Neural progenitor cell (in vitro differentiated cells): Measurements from ENCODE around the gene ATG16L1. TPM values are rescaled to one million over a fixed set of nuclear protein-coding genes. Genes with fewer than 3 reads are reported as not detected.

Experiments used
- DNase-seq: peaks from one replicate; pipeline ENCODE4 v3.0.0-alpha.2; 2016; ENCODE audit warnings: low spot score
- H2AFZ ChIP-seq: fragments of 200-600 bp; sonication (generic); replicated peaks from 2 replicates; pipeline ENCODE4 v1.6.1; 2016; ENCODE audit warnings: antibody characterized with exemption
- H3F3A ChIP-seq: fragments of 200-600 bp; sonication (generic); 2 replicates; pipeline ENCODE4 v1.6.1; 2016; ENCODE audit warnings: antibody characterized with exemption, low read depth
- H3K27ac ChIP-seq: fragments of 200-600 bp; sonication (generic); 2 replicates; pipeline ENCODE4 v1.5.1; 2016; ENCODE audit warnings: mild to moderate bottlenecking
- H3K27me3 ChIP-seq: fragments of 200-600 bp; sonication (generic); 2 replicates; pipeline ENCODE4 v1.6.1; 2016; ENCODE audit warnings: mild to moderate bottlenecking, moderate library complexity
- H3K36me3 ChIP-seq: fragments of 200-600 bp; sonication (generic); 2 replicates; pipeline ENCODE4 v1.5.1; 2016
- H3K4me1 ChIP-seq: fragments of 200-600 bp; sonication (generic); 2 replicates; pipeline ENCODE4 v1.6.1; 2016; ENCODE audit warnings: mixed run types
- H3K4me2 ChIP-seq: fragments of 200-600 bp; sonication (generic); 2 replicates; pipeline ENCODE4 v1.6.1; 2016
- H3K4me3 ChIP-seq: fragments of 200-600 bp; sonication (generic); 2 replicates; pipeline ENCODE4 v1.5.1; 2016
- H3K79me2 ChIP-seq: fragments of 200-600 bp; sonication (generic); 2 replicates; pipeline ENCODE4 v1.6.1; 2016; ENCODE audit warnings: low read depth
- H3K9ac ChIP-seq: fragments of 200-600 bp; sonication (generic); 2 replicates; pipeline ENCODE4 v1.6.1; 2016
- H3K9me3 ChIP-seq: fragments of 200-600 bp; sonication (generic); 2 replicates; pipeline ENCODE4 v1.5.1; 2016; ENCODE audit warnings: low read depth
- H4K20me1 ChIP-seq: fragments of 200-600 bp; sonication (generic); 2 replicates; pipeline ENCODE4 v1.6.1; 2016; ENCODE audit warnings: low read depth
- H3K27ac Mint-ChIP-seq: 3 replicates; pipeline ENCODE4 v1.8.0; 2021; ENCODE audit warnings: mixed read lengths
- H3K27me3 Mint-ChIP-seq: 2 replicates; pipeline ENCODE4 v1.8.0; 2022; ENCODE audit warnings: low read depth, mild to moderate bottlenecking, inconsistent platforms, moderate library complexity, mixed read lengths; ENCODE audit not compliant: insufficient read depth
- H3K36me3 Mint-ChIP-seq: 3 replicates; pipeline ENCODE4 v1.8.0; 2021; ENCODE audit warnings: mixed read lengths
- H3K4me1 Mint-ChIP-seq: 3 replicates; pipeline ENCODE4 v1.8.0; 2021; ENCODE audit warnings: mixed read lengths
- H3K4me3 Mint-ChIP-seq: 3 replicates; pipeline ENCODE4 v1.8.0; 2021; ENCODE audit warnings: mild to moderate bottlenecking, moderate library complexity, mixed read lengths
- H3K9me3 Mint-ChIP-seq: 3 replicates; pipeline ENCODE4 v1.8.0; 2020; ENCODE audit warnings: mixed read lengths
- EZH2 ChIP-seq: fragments of 200-600 bp; sonication (generic); IDR thresholded peaks from 2 replicates; pipeline ENCODE4 v1.6.1; 2017; ENCODE audit warnings: antibody characterized with exemption, mild to moderate bottlenecking, moderate library complexity
- EZH2phosphoT487 ChIP-seq: fragments of 200-600 bp; sonication (generic); IDR thresholded peaks from 2 replicates; pipeline ENCODE4 v1.6.1; 2017; ENCODE audit warnings: antibody characterized with exemption
- total RNA-seq: library from RNA; depleted of rRNA; stranded (reverse); fragments of >200 nt; gene quantifications from 2 replicates; pipeline ENCODE4 v1.2.3, GENCODE V29; 2015; ENCODE audit warnings: low replicate concordance
- TF ChIP-seq, protein P1 (sequence below): fragments of 200-600 bp; sonication (generic); IDR thresholded peaks from 2 replicates; pipeline ENCODE4 v1.5.1; 2017; ENCODE audit warnings: antibody characterized with exemption, mild to moderate bottlenecking

ATG16L1 gene
- total RNA-seq, 1 donor from 2014 or later: 25.3 TPM

DNA sequence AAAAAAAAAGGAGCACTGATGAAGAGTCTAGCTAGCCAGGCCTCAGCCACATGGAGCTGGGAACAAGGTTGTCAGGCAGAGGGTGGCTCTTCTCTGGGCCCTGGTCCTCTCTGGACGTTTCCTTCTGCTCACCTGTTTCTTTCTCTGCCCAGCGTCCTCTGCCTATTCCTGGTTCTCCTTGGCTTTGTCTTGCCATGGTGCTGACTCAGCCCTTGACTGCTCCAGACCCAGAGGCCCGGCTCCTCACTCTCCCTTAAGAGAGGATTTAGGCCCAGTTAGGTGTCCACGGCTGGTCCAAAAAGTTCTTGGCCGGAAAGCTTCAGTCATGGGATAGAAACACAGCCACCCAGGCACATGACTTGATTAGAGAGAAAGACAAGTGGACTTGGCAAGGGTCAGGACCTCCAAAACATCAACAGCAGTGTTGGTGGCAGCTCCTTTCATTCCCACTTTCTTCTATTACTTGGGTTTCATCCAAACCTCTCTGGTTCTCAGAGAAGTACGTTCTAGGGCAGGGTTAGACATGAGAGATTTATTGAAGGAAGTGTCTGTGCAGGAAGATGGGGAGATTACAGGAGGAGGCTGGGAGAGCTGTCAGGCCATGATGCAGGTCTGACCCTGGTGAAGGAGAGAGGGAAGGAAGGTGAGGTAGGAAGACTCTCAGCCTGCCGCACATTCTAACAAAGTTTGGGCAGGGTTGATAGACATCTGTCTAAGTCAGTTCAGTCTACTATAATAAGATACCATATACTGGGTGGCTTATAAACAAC lies 14.5 kb upstream of the ATG16L1 start:
- peaks cover 3% of the 10 kb centered on the region for H3K9me3 Mint-ChIP-seq
- H3K36me3 Mint-ChIP-seq: no peaks in the 10 kb centered on the region
- Histone ChIP-seq H3K27me3 (no peaks in the 10 kb centered on the region), H4K20me1 (no peaks in the 10 kb centered on the region), H3K36me3 (no peaks in the 10 kb centered on the region), H2AFZ (no peak overlapping the region), H3K27ac (no peak overlapping the region), H3K79me2 (no peaks in the 10 kb centered on the region), H3K9me3 (no peaks in the 10 kb centered on the region), H3K4me2 (no peak overlapping the region), H3F3A (no peaks in the 10 kb centered on the region), H3K4me1 (no peaks in the 10 kb centered on the region), H3K4me3 (no peak overlapping the region), H3K9ac (no peak overlapping the region)
- TF ChIP-seq, protein P1, sequence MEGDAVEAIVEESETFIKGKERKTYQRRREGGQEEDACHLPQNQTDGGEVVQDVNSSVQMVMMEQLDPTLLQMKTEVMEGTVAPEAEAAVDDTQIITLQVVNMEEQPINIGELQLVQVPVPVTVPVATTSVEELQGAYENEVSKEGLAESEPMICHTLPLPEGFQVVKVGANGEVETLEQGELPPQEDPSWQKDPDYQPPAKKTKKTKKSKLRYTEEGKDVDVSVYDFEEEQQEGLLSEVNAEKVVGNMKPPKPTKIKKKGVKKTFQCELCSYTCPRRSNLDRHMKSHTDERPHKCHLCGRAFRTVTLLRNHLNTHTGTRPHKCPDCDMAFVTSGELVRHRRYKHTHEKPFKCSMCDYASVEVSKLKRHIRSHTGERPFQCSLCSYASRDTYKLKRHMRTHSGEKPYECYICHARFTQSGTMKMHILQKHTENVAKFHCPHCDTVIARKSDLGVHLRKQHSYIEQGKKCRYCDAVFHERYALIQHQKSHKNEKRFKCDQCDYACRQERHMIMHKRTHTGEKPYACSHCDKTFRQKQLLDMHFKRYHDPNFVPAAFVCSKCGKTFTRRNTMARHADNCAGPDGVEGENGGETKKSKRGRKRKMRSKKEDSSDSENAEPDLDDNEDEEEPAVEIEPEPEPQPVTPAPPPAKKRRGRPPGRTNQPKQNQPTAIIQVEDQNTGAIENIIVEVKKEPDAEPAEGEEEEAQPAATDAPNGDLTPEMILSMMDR: no peak
- H3K4me1 Mint-ChIP-seq: no peaks in the 10 kb centered on the region
- H3K4me3 Mint-ChIP-seq: no peak overlapping the region
- DNase-seq: no peak
- H3K27ac Mint-ChIP-seq: no peak overlapping the region
- no peaks in the 10 kb centered on the region for H3K27me3 Mint-ChIP-seq

DNA sequence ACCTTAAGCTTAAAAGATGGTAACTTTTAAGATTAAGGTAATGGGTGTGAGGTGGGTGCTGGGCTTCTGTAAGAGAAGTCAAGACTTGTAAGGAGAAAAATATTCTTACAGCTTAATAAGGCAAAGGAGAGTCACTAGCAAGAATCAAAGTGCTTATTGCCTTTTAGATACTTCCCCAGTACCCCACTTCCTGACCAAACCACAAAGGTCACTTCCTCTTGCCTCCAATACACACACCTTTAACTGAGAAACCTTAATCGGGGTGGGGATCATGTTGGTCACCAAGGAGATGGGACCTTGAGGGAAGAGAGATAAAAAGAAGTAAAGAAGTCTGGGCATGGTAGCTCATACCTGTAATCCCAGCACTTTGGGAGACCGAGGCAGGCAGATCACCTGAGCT lies 10.6 kb upstream of the ATG16L1 start:
- no peaks in the 10 kb centered on the region for H3K4me1 Mint-ChIP-seq
- Histone ChIP-seq H3K36me3 (no peaks in the 10 kb centered on the region), H3F3A (no peaks in the 10 kb centered on the region), H3K9ac (no peak overlapping the region), H3K4me3 (no peak overlapping the region), H3K4me2 (no peak overlapping the region), H3K27me3 (no peaks in the 10 kb centered on the region), H3K9me3 (no peaks in the 10 kb centered on the region), H4K20me1 (no peaks in the 10 kb centered on the region), H3K79me2 (no peaks in the 10 kb centered on the region), H3K27ac (no peak overlapping the region), H3K4me1 (no peaks in the 10 kb centered on the region), H2AFZ (no peak overlapping the region)
- no peaks in the 10 kb centered on the region for H3K27me3 Mint-ChIP-seq
- TF ChIP-seq EZH2phosphoT487 (no peak), EZH2 (no peak)
- TF ChIP-seq, protein P1: no peak
- DNase-seq: no peak
- no peaks in the 10 kb centered on the region for H3K36me3 Mint-ChIP-seq
- peaks cover 3% of the 10 kb centered on the region for H3K9me3 Mint-ChIP-seq
- no peak overlapping the region for H3K4me3 Mint-ChIP-seq
- no peak overlapping the region for H3K27ac Mint-ChIP-seq

DNA sequence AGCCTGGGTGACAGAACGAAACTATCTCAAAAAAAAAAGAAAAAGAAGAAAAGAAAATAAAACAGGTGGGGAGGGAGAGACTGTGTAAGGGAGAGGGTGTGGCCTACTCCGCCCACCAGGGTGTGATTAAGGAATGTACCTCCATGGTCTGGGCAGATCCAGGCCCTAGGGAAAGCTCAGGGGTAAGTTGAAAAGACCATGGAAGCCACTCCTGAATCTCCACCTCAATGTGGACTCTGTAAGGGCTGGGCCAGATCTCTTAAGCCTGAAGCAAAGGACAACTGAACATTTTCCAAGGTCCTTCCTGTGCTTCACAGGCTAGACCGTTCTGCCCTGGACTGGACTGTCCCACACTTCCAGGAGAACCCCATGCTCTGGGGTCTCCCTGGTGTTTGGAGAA lies 9.7 kb upstream of the ATG16L1 start:
- Histone ChIP-seq H2AFZ (no peak overlapping the region), H3F3A (no peaks in the 10 kb centered on the region), H3K27ac (no peak overlapping the region), H3K4me1 (no peaks in the 10 kb centered on the region), H3K4me3 (no peak overlapping the region), H3K9ac (no peak overlapping the region), H3K9me3 (no peaks in the 10 kb centered on the region), H3K36me3 (no peaks in the 10 kb centered on the region), H3K79me2 (no peaks in the 10 kb centered on the region), H3K4me2 (no peak overlapping the region), H4K20me1 (no peaks in the 10 kb centered on the region), H3K27me3 (no peaks in the 10 kb centered on the region)
- DNase-seq: no peak
- Mint-ChIP-seq H3K27ac (no peak overlapping the region), H3K4me3 (no peak overlapping the region), H3K27me3 (no peaks in the 10 kb centered on the region), H3K9me3 (peaks cover 3% of the 10 kb centered on the region), H3K4me1 (no peaks in the 10 kb centered on the region), H3K36me3 (no peaks in the 10 kb centered on the region)
- TF ChIP-seq EZH2phosphoT487 (no peak), EZH2 (no peak)
- TF ChIP-seq, protein P1: no peak
